AG08395 (cell line): Measurements from ENCODE around the gene PSMB2.
"Not testable (repeated sequence)": the region's sequence is repeated elsewhere in the genome, so short reads cannot be mapped to it uniquely, and the experiment has no call there.

ENCODE experiments used
- DNase-seq: peaks from one replicate; pipeline ENCODE4 v3.0.0; 2012; ENCODE audit warnings: mixed read lengths, low spot score

The PSMB2 gene

GRCh38 chr1:35641233-35641866, at the start of gene PSMB2:
PSMB2 (minus strand) TSS chr1:35641526; CDS start chr1:35641432, 94 bp downstream.
- DNase-seq, result peak; percentile 93

- DNase-seq, result no peak
These were observed 49.8 kb upstream of the PSMB2 start for GRCh38 chr1:35691080-35691479.

DNA sequence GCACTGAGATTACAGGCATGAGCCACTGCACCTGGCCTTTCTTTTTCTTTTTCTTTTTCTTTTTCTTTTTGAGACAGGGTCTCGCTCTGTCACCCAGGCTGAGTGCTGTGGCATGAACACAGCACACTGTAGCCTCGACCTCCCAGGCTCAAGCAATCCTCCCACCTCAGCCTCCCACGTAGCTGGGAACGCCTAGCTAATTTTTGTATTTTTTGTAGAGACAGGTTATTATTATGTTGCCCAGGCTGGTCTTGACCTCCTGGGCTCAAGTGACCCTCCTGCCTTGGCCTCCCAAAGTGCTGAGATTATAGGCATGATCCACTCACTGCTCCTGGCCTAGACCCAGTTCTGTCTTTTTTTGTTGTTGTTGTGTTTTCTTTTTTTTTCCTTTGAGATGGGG, 48.8 kb upstream of the PSMB2 start:
- not testable (repeated sequence) for DNase-seq

DNA sequence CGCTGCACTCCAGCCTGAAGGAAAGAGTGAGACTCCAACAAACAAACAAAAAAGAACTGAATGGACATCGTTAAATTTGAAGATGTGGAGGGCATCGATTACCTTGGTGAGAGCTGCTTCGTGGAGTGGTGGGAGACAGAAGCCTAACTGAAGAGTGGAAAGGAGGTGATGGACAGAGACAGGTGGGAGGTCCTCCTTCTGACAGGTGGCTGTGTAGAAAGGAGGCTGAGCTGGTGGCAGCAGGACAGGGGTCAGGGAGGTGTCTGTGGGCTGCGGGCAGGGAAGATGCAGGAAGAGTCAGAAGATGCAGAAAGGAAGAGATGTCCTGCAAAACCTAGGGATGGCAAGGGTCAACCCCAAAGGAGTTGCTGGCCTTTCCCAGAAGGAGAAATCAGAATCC, 46.8 kb upstream of the PSMB2 start:
- no peak for DNase-seq

GRCh38 chr1:35683012-35683411, 41.7 kb upstream of the PSMB2 start:
- DNase-seq, result no peak

- DNase-seq, result no peak
These were observed 38.9 kb upstream of the PSMB2 start for GRCh38 chr1:35680271-35680670.

- no peak for DNase-seq
These were observed 34.4 kb upstream of the PSMB2 start for GRCh38 chr1:35675773-35676172.

DNA sequence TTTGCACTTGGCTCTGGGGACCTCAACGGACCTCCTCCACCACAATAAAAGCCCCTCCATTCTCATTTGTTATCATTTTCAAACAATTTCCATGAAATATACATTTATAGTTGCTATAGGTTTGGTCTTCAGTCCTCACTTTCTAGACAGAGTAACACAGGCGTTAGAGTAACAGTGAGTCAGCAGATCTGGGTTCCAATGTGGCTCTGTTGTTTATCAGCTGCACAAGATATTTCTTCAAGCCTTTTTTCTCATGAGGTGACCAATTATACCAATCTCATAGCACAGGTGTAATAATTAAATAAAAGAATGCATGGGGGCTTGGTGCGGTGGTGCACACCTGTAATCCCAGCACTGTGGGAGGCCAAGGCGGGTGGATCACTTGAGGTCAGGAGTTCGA, 32.8 kb upstream of the PSMB2 start:
- DNase-seq, result no peak

DNA sequence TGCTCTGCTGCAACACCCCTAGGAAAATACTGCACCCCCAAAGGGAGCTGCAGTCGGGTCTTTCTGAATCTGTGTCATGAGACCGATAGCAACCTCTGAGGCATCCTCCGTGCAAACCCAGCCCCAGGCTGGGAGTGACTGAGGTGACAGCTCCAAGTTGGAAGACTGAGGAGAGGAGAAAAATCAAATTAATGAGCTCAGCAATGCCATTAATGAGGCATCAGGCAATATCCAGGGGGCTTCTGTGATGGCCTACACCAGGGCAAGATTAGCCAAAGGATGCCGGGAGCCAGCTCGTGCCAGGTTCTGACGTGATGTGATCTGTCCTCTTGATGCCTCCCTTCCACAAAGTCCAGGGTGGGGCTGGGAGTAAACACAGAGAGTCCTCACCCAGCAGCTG, 30.8 kb upstream of the PSMB2 start:
- DNase-seq, result no peak

DNA sequence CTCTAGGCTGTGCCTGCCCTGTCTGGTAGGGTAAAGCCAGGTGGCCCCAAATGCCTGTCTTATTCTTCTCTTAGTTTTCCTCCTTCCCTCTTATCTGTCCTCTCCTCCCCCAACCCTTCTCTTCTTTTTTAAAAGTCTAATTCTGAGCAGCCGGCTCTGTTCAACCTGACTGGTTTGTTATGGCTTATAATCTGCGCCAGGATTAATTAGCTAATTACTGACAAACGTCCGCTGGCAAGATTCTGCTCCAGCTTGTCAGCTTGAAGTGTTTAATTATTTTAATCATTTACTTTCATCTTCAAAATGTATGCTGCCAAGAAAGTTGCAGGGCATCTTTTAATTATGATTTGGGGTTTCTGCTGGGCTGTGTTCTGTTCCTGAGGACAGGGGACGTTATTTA, 27.2 kb upstream of the PSMB2 start:
- no peak for DNase-seq

- DNase-seq, result no peak
These were observed 25.6 kb upstream of the PSMB2 start for GRCh38 chr1:35666916-35667315.

DNA sequence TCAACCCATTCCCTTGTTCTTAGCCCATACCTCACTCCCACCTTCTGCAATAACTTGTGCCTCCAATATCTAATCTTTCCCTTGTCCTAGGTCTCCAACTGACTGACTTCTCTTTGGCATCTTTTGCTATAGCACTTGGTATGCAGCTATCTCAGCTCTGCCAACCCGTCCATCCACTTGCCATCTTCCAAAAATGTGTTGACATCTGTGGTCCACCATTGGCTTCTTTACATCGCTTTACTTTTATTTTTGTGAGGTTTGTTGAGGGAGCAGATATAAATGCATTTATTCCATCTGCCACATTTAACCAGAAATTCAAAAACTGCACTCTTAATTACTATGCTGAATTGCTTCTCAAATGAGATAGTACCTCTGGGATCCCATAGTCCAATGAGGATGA, 24.9 kb upstream of the PSMB2 start:
- no peak for DNase-seq

- DNase-seq, result no peak
These were observed 22.1 kb upstream of the PSMB2 start for GRCh38 chr1:35663434-35663833.

GRCh38 chr1:35661474-35661795, 20.1 kb upstream of the PSMB2 start:
- DNase-seq, result no peak

GRCh38 chr1:35660581-35661473, 19.5 kb upstream of the PSMB2 start:
- peak; percentile 39 for DNase-seq

DNA sequence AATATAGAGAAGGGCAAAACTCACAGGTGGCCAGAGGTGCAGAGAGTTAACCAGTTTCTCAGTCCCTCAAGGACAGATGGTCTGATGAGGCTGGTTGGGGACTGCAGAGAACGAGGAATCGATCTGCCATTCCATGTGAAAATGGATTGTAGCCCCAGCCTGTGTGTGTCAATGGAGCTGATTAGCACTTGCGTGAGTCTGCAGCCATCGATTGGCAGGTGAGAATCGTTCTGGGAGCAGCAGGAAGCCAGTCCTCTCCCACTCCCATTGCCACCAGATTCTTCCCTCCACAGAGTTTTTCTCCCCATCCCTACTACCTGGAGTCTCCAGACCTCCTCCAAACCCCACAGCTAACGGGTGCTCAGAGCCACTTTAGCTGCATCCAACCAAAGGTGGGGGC, 18.3 kb upstream of the PSMB2 start:
- DNase-seq, result no peak

GRCh38 chr1:35657851-35658250, 16.5 kb upstream of the PSMB2 start:
- DNase-seq, result no peak

- no peak for DNase-seq
These were observed 15.5 kb upstream of the PSMB2 start for GRCh38 chr1:35656863-35657232.

GRCh38 chr1:35656148-35656862, 15.0 kb upstream of the PSMB2 start:
- DNase-seq, result no peak

- DNase-seq, result no peak
These were observed 13.9 kb upstream of the PSMB2 start for GRCh38 chr1:35655196-35655595.

DNA sequence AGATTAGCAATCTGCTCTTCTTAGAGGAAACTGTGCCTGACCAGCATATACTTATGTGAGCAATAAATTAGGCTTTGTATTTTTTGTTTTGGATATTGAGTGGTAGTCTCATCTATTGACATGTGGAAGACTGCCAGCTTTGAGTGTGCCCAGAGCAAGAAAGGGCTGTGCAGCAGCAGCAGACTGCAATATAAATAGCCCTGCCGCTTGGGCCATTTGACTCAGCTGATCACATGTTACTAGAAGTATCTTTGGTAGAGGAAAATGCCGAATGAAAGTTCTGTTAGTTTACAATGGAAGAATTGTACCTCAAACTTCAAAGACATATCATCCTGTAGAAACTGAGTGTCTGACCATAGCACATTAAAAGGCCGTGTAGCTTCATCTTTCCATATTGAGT, 9.1 kb upstream of the PSMB2 start:
- DNase-seq, result no peak

DNA sequence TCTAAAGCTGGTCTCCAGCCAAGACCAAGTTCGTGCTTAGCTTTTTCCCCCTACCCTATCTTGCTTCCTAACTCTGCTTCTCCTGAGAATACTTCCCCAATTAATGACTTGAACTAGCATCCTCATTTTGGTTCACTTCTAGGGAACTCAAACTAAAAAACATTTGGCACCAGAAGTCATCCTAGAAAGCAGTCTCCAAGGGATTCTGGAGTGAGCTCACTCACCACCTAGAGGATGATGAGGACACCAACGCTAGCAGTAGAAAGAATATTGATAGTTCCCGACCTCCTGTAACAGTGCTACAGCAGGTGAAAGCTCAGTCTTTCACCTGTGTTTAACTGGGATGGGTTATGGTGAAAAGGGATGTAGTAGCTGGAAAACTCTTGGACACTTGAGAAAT, 4.7 kb upstream of the PSMB2 start:
- peak; percentile 16 for DNase-seq

DNA sequence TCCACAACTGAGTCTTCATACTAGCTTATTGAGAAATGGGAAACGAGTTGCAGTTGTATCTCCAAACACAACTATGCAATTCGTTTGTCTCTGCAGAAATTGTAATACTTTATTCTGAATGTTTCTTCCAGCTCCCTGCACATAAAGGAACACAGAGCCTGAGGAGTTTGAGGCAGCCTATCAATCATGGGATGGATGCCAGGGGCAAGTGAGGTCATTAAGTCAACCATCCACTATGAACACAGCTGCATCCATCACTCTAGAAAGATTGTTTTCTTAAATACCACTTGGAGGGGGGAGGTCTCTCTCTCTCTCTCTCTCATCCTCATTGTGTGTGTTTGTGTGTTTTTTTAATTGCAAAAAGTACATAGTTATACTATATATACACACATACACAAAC, 2.9 kb upstream of the PSMB2 start:
- DNase-seq, result no peak
